GM19467 (cell line): ENCODE results near the gene MTA1.

Source experiments
- ATAC-seq: cut with Tn5 transposase; IDR thresholded peaks from one replicate; pipeline ENCODE4 v1.9.1; 2021; ENCODE audit warnings: mild to moderate bottlenecking, moderate library complexity; ENCODE audit not compliant: unreplicated experiment

The MTA1 gene

GRCh38 chr14:105485739-105486162 is 66.1 kb downstream of the MTA1 start:
- ATAC-seq, result no peak

- no peak for ATAC-seq
Measured at GRCh38 chr14:105486163-105486973, 66.7 kb downstream of the MTA1 start, which contains the start of gene CRIP1. CRIP1 (plus strand) TSS chr14:105486886; CDS start chr14:105487260, 374 bp downstream.

- ATAC-seq, result no peak
Measured at GRCh38 chr14:105486974-105487448, 67.4 kb downstream of the MTA1 start.

- no peak for ATAC-seq
Measured at GRCh38 chr14:105487449-105487985, 67.9 kb downstream of the MTA1 start.

GRCh38 chr14:105487986-105488777 is 68.6 kb downstream of the MTA1 start:
- ATAC-seq, result no peak

GRCh38 chr14:105488781-105489541 is 69.3 kb downstream of the MTA1 start:
- no peak for ATAC-seq

GRCh38 chr14:105489542-105490266 is 70.1 kb downstream of the MTA1 start:
- ATAC-seq, result no peak

GRCh38 chr14:105490267-105490571 is 70.6 kb downstream of the MTA1 start:
- ATAC-seq, result peak; percentile 0

- ATAC-seq, result peak; percentile 62
Measured at GRCh38 chr14:105490572-105491365, 71.1 kb downstream of the MTA1 start, which contains the start of gene TEDC1. TEDC1 (plus strand) TSS chr14:105491246; CDS start chr14:105491376, 130 bp downstream.

- ATAC-seq, result no peak
Measured at GRCh38 chr14:105491366-105491973, 71.8 kb downstream of the MTA1 start.

- no peak for ATAC-seq
Measured at GRCh38 chr14:105492031-105492970, 72.7 kb downstream of the MTA1 start.

GRCh38 chr14:105492971-105493871 is 73.6 kb downstream of the MTA1 start:
- no peak for ATAC-seq

GRCh38 chr14:105493921-105494605 is 74.4 kb downstream of the MTA1 start:
- ATAC-seq, result no peak

- no peak for ATAC-seq
Measured at GRCh38 chr14:105494606-105494929, 74.9 kb downstream of the MTA1 start.

- ATAC-seq, result no peak
Measured at GRCh38 chr14:105495101-105495989, 75.7 kb downstream of the MTA1 start.
